Fibroblast of pulmonary artery (primary cell): Measurements from ENCODE around the gene IMPDH1.
"Not testable (repeated sequence)": the region's sequence is repeated elsewhere in the genome, so short reads cannot be mapped to it uniquely, and the experiment has no call there.

ENCODE experiments used
- DNase-seq: peaks from one replicate; pipeline ENCODE4 v3.0.0-alpha.2; 2010; ENCODE audit warnings: low read depth
- H3K4me3 ChIP-seq: replicated peaks from 2 replicates; pipeline ENCODE4 v1.5.1; 2011; ENCODE audit warnings: low read depth, mild to moderate bottlenecking, control low read depth, low read length, moderate library complexity
- TF ChIP-seq, protein P1 (sequence below): IDR thresholded peaks from 2 replicates; pipeline ENCODE4 v1.5.1; 2011; ENCODE audit warnings: mild to moderate bottlenecking, control low read depth, low read length, inconsistent platforms; ENCODE audit errors: missing control alignments

IMPDH1 gene

GRCh38 chr7:128409596-128410450 lies at the start of gene IMPDH1:
IMPDH1 (minus strand) TSS chr7:128409982; CDS start chr7:128409901, 81 bp downstream.
- peak within 1 kb of the TSS; percentile 70 for H3K4me3 ChIP-seq
- TF ChIP-seq, protein P1, sequence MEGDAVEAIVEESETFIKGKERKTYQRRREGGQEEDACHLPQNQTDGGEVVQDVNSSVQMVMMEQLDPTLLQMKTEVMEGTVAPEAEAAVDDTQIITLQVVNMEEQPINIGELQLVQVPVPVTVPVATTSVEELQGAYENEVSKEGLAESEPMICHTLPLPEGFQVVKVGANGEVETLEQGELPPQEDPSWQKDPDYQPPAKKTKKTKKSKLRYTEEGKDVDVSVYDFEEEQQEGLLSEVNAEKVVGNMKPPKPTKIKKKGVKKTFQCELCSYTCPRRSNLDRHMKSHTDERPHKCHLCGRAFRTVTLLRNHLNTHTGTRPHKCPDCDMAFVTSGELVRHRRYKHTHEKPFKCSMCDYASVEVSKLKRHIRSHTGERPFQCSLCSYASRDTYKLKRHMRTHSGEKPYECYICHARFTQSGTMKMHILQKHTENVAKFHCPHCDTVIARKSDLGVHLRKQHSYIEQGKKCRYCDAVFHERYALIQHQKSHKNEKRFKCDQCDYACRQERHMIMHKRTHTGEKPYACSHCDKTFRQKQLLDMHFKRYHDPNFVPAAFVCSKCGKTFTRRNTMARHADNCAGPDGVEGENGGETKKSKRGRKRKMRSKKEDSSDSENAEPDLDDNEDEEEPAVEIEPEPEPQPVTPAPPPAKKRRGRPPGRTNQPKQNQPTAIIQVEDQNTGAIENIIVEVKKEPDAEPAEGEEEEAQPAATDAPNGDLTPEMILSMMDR: no peak
- peak; percentile 79 for DNase-seq

DNA sequence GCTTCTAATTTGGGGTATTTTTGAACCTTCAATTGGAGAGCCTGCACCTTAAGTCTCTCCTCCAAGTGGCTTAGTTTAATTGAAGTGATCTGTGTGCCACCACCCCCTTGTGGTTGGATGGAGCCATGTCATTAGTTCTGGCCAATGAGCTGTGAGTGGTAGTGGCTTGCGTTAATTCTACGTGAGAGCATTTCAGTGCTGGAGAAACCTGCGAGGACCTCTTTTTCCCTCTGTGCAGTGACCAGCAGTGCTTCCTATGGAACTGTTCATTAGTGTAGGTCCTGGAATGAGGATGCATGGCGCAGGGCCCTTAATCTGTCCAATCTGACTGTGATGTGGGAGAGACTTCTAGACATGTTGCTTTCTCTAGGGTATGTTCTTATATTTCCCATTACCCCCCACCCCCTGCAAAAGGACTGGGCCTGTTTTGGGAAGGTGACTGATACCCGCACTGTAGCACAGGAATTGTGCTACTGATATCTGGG lies 49.7 kb upstream of the IMPDH1 start:
- H3K4me3 ChIP-seq: no peak overlapping the region
- TF ChIP-seq, protein P1: peak; percentile 85
- peak; percentile 81 for DNase-seq

DNA sequence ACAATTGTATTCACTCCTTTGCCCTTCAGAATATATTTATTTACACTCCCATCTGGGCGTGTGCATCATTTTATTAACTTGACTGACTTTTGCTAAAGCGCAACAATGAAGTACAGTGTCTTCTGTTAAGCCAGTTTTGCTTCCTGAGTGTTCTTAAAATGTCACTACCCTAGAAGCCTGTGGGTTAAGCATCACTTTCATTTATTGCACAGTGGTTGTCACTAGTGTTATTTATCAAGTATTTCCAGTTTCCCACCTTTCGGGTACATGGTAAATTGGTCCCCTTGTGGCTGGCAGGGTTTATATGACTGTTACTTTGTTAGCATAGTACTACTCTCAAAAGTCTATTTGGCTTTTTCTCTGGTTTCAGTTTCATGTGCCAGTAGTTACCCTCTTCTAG lies 49.2 kb upstream of the IMPDH1 start:
- TF ChIP-seq, protein P1: no peak
- H3K4me3 ChIP-seq: no peak overlapping the region
- no peak for DNase-seq

GRCh38 chr7:128457385-128457784 lies 47.6 kb upstream of the IMPDH1 start:
- peak overlapping the region; percentile 97 for H3K4me3 ChIP-seq
- DNase-seq: not testable (repeated sequence)

- TF ChIP-seq, protein P1: no peak
- no peak for DNase-seq
- H3K4me3 ChIP-seq: peak overlapping the region; percentile 97
Observed at GRCh38 chr7:128456255-128456725, 46.5 kb upstream of the IMPDH1 start.

DNA sequence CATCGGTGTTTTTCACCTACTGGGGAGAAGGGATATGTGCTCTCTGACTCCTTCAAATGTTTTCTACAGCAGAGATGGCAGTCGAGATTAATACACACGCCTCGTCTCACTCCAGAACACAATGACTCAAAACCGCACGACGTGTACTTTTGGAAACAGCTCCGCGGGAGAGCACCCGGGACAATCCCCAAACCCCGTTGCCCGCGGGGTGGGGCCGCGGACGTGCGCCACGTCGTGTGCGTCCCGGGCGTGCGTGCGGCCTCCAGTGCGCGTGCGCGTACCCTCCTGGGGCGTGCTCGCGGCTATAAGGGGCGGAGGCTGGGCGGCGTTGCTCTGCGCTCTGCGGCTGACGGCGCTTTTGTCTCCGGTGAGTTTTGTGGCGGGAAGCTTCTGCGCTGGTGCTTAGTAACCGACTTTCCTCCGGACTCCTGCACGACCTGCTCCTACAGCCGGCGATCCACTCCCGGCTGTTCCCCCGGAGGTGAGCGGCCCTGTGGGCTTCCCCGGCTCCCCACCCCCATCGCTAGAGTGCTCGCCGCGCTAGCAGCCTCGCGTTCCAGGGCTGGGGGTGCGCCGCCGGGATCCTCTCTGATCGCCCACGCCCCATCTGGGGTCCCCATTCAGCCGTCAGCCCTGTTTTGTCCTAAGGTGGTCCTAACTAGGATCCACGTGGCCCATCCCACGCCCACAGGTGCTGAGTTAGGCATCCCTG lies 45.9 kb upstream of the IMPDH1 start, which contains the start of gene HILPDA:
HILPDA (plus strand) TSS at position 336 of the 712 bp plus-strand sequence. CDS start 1,391 bp downstream, outside the sequence.
- peak; percentile 97 for DNase-seq
- TF ChIP-seq, protein P1: no peak
- H3K4me3 ChIP-seq: peak within 1 kb of the TSS; percentile 97
